HFF-Myc (cell line): ENCODE results near the gene FAM217B.

ENCODE experiments used
- DNase-seq: peaks from one replicate; pipeline ENCODE4 v3.0.0-alpha.2; 2011; ENCODE audit warnings: low read depth; ENCODE audit errors: extremely low read depth
- H3K4me3 ChIP-seq: replicated peaks from 2 replicates; pipeline ENCODE4 v1.5.1; 2011; ENCODE audit warnings: low read depth, mild to moderate bottlenecking, control low read depth, low read length
- TF ChIP-seq, protein P1 (sequence below): IDR thresholded peaks from 2 replicates; pipeline ENCODE4 v1.5.1; 2012; ENCODE audit warnings: mild to moderate bottlenecking, low read depth, low read length, control low read depth; ENCODE audit errors: missing control alignments

The FAM217B gene

DNA sequence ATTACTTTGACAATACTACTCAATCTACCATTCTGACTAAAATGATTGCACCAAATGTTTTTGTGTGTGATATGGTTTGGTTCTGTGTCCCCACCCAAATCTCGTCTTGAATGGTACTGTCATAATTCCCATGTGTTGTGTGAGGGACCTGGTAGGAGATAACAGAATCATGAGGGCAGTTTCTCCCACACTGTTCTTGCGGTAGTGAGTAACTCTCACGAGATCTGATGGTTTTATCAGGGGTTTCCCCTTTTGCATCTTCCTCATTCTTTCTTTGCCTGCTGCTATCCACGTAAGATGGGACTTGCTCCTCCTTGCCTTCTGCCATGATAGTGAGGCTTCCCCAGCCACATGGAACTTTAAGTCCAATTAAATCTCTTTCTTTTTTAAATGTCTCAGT lies 27.6 kb upstream of the FAM217B start:
- TF ChIP-seq, protein P1, sequence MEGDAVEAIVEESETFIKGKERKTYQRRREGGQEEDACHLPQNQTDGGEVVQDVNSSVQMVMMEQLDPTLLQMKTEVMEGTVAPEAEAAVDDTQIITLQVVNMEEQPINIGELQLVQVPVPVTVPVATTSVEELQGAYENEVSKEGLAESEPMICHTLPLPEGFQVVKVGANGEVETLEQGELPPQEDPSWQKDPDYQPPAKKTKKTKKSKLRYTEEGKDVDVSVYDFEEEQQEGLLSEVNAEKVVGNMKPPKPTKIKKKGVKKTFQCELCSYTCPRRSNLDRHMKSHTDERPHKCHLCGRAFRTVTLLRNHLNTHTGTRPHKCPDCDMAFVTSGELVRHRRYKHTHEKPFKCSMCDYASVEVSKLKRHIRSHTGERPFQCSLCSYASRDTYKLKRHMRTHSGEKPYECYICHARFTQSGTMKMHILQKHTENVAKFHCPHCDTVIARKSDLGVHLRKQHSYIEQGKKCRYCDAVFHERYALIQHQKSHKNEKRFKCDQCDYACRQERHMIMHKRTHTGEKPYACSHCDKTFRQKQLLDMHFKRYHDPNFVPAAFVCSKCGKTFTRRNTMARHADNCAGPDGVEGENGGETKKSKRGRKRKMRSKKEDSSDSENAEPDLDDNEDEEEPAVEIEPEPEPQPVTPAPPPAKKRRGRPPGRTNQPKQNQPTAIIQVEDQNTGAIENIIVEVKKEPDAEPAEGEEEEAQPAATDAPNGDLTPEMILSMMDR: no peak
- H3K4me3 ChIP-seq: no peak overlapping the region
- no peak for DNase-seq

DNA sequence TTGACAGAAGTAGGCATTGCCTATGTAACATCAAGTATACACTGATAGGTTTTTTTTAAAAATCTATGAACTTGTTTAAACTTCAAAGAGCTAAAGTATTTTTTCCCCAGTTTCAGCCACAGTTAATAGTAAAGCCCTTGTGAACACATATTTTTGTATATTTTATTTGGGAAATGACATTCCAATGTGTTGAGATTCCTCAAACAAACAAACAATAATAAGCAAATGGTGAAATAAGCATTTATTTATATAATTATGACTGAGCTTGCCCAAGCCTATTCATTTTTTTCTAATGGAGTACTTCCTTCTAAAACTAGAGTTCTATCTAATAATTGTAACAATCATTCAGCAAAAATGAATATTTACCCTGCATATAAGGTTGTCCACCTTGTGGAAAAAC lies 19.2 kb upstream of the FAM217B start:
- TF ChIP-seq, protein P1: no peak
- DNase-seq: no peak
- no peak overlapping the region for H3K4me3 ChIP-seq

DNA sequence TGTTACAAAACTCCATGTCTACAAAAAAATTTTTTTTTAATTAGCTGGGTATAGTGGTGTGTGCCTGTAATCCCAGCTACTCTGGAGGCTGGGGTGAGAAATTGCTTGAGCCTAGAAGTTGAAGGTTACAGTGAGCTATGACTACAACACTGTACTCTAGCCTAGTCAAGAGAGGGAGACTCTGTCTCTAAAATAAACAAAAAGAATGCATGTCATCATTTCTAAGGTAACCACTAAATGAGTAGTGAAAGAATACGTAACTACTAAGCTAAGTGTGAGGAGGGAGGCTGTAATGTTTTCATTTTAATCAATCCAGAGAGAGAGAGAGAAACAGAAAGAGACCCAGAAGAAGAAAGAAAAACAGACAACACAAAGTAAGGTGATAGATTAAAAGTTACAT lies 16.7 kb upstream of the FAM217B start:
- no peak for DNase-seq
- no peak overlapping the region for H3K4me3 ChIP-seq
- TF ChIP-seq, protein P1: no peak

DNA sequence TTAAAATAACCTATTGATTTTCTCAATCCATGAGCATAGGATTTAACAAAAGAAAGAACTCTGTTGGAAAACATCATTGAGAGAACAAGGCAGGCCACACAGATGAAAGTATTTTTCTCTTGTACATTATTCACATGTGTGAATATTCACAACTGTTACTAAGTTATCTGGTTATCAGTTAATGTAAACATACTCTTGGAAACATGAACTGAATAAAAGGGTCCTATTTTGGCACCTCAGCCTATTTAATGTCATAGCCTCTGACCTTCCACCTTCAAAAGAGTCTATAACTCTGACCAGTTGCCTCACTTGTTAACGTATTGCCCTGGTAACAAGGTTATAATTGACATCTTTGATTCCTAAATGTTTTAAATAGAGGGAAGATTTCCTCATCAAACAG lies 14.8 kb upstream of the FAM217B start:
- TF ChIP-seq, protein P1: no peak
- H3K4me3 ChIP-seq: no peak overlapping the region
- DNase-seq: no peak

DNA sequence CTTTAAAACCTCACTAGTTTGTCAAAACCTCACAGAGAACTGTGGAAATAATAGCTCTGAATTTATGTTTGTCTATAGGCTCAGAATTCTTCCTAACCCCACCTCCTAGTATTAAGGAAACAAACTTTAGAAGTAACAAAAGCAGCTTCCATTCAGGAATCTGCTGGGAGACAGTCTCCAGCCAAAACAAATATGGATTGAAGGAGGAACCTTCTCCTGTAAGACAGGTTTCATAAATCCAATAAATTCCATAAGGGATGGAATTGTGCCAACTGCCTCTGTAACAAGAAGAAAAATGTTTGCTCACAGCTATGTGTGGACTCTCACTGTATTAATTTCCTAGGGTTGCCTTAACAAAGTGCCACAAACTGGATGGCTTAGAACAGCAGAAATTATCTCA lies 14.3 kb upstream of the FAM217B start:
- TF ChIP-seq, protein P1: no peak
- DNase-seq: no peak
- H3K4me3 ChIP-seq: no peak overlapping the region

DNA sequence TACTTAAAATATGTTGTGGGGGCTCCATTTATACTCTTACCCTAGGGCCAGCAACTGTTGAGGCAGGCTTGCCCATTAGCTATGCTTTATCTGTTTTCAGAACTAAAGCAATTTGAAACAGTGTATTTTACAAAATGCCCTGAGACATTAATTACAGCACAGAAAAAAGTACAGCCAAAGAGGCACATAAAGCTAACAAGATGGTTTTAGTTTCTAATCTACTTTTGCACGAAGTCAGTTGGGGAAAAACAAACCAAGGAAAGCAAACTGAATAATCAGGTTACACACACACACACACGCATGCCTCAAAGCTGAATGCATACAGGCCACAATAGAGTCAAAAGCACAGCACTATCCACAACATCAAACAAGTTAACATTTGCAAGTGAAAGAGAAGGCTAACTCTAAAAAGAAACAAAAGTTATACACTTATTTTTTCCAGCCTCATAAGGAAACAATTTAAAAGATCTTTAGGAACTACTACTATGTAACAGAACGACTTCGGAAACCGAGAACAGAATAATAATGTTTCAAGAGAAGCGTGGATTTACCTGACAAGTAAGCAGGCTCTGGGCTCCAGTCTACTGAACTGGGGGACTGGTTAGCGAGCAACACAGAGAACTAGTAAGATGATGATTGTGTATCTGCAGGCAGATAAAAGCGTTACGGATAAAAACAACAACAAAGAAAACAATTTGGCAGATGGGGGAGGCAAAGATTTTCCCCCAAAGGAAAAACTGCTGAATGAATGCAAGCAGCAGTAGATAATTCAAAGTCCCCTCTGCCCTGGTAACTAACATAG lies 8.5 kb upstream of the FAM217B start:
- no peak overlapping the region for H3K4me3 ChIP-seq
- TF ChIP-seq, protein P1: no peak
- DNase-seq: no peak

DNA sequence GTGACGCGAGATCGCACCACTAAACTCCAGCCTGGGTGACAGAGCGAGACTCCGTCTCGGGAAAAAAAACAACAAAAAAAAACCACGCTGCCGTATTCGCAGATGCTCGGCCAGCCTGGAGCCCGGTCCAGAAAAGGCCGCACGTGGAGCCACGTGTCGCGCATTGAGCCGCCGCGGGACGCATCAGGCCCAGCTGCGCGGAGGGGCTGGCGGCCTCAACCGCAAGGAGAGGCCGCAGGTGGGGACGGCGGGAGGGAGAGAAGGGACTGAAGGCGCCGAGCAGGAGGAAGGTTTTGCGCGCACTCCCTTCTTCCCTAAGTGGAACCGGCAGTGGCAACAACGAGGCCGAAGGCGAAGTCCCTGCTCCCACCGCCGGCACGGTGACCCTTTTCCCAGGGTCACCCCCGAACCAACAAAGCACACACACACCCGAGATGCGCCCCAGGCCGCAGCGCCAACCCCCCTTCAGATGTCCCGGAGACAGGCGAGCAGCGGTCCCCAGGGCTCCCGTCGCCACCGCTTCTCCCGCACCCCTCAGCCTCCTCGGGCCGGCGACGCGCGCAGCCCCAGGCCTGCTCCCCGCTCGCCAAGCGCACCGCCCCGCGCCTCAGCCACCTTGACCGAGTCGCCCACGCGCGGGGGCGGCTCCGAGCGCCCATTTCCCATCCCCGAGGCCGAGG lies 7.4 kb upstream of the FAM217B start:
- H3K4me3 ChIP-seq: no peak overlapping the region
- no peak for DNase-seq
- TF ChIP-seq, protein P1: no peak
